ENCODE results near the gene RAD51D. TPM values are rescaled to one million over a fixed set of nuclear protein-coding genes. Genes with fewer than 3 reads are reported as not detected.

The RAD51D gene
- total and polyA plus RNA-seq, 8 donors: 13.6 to 20.8 (median 16.4) TPM

DNA sequence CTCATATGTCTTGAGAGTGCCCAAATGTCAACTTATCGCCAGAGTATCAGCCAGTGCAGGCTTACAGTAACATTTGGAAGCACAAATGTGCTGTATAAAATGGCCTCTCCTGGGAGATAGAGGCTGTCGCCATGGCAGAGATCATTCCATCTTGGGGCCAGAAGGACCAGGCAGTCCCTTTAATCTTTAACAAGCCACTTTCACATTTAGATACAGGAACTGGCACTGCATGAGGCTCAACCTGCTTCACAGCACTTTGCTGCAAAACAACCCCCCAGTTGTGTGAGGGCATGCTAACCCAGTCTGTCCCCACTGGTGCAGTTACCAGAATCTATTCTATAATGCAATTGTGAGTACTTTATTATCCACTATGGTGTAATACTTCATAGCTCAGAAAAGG is 51.4 kb downstream of the RAD51D start:
- Histone ChIP-seq H3K4me1 (peaks cover 6 to 41% of the 10 kb centered on the region in 2 donors), H3K36me3 (no peaks in the 10 kb centered on the region), H3K27me3 (no peaks in the 10 kb centered on the region), H3K27ac (no peak overlapping the region), H3K4me3 (no peak overlapping the region), H3K9me3 (no peaks in the 10 kb centered on the region)
- TF ChIP-seq, protein P1, sequence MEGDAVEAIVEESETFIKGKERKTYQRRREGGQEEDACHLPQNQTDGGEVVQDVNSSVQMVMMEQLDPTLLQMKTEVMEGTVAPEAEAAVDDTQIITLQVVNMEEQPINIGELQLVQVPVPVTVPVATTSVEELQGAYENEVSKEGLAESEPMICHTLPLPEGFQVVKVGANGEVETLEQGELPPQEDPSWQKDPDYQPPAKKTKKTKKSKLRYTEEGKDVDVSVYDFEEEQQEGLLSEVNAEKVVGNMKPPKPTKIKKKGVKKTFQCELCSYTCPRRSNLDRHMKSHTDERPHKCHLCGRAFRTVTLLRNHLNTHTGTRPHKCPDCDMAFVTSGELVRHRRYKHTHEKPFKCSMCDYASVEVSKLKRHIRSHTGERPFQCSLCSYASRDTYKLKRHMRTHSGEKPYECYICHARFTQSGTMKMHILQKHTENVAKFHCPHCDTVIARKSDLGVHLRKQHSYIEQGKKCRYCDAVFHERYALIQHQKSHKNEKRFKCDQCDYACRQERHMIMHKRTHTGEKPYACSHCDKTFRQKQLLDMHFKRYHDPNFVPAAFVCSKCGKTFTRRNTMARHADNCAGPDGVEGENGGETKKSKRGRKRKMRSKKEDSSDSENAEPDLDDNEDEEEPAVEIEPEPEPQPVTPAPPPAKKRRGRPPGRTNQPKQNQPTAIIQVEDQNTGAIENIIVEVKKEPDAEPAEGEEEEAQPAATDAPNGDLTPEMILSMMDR (IDR thresholded peaks at IDR 0.05): no peak
- no peak for ATAC-seq
- intact Hi-C loops (cut with DNase I): no loop called here
- no peak for DNase-seq

DNA sequence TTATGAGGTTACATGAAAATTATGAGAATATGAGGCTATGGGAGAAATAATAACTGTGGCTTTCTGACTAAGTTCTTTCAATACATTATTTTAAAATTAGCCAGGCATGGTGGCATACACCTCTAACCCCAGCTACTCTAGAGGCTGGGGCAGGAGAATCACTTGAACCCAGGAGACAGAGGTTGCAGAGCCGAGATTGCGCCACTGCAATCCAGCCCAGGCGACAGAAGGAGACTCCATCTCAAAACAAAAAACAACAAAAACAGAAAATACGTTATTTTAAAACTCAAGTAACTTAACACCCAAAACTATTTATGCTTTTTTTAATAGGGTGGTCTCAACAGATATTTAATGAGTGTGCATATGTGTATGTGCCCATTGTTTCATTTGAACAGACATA is 53.8 kb downstream of the RAD51D start:
- ATAC-seq: no peak

DNA sequence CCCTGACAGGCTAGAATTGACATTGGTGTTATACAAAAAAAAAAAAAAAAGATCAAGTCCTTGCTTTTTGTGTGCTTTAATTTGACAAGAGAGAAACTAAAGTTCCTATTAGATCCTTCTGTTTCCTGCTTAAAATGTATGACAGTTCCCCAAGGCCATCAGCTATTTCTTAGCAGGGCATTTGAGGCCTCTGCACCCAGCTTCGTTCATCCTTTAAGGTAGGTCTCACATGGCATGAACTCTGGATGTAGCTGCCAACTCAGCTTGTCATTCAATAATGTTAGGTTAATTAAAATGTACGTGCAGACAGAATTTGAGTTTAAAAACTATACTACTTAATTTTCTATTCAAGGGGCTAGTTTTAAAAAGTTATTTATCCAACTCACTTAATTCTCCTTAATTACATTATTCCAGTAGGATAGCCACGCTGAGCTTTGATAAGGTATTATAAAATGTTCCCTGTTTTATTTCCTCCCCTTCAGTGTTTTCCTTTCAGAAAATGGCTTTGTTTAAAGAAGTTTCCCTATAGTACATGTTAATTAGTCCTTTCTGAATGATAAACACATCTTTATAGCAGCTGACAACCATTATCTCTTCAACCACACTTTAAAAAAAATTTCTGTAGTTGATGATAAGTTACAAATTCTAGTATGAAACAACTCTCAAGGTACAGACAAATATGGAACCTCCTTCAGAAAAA is 55.0 kb downstream of the RAD51D start:
- intact Hi-C loops (cut with DNase I): no loop called here
- no peak for DNase-seq
- peaks cover 6 to 43% of the 10 kb centered on the region in 2 donors for H3K4me1 ChIP-seq

More for the DNA sequence above, 53.8 kb downstream of the RAD51D start:
- Histone ChIP-seq H3K27ac (no peak overlapping the region), H3K27me3 (no peaks in the 10 kb centered on the region), H3K4me1 (peaks cover 6 to 43% of the 10 kb centered on the region in 2 donors), H3K9me3 (no peaks in the 10 kb centered on the region), H3K36me3 (peaks cover 0 to 8% of the 10 kb centered on the region in 2 donors), H3K4me3 (no peak overlapping the region)
- TF ChIP-seq, protein P1 (IDR thresholded peaks at IDR 0.05): no peak
- intact Hi-C loops (cut with DNase I): no loop called here
- DNase-seq: no peak

DNA sequence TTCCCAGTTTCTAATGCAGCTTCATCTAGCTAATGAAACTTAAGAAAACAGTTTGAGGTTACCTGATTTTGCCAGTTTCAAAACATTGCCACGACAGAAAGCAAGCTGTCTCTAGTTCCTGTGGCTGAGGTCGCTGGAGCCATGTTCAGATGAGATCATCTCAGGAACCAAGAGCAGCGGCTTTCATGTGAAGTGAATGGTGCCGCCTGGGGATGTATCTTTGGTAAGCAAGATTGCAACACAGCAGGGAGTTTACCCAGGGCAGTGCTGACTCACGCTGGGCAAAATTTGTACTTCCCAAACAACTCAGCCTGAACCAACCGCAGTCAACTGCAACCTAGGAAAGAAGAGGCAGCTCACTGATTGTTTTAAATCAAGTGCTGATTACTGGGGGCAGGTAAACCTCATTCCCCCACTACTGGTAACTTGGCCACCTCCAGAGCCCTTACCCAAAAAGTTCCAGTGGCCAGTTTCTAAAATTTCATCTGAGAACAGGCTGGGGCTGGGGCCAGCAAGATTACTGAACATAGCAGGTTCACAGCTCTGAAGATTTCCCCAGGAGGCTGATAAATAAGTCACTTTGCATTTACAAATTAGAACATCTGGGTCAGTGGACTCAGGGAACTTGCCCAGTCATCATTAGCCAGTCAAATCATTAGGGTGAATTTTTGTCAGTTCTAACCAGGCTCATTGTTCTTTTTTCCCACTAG is 56.0 kb downstream of the RAD51D start, which contains the start of gene RFFL:
TSS of gene RFFL (minus strand) at position 194 of the 710 bp plus-strand sequence. CDS start 37,154 bp downstream, outside the sequence.
- TF ChIP-seq, protein P1 (IDR thresholded peaks at IDR 0.05): no peak
- Histone ChIP-seq H3K4me3 (peak within 1 kb of the TSS in 1 of 2 donors; percentile 19), H3K27me3 (no peaks in the 10 kb centered on the region), H3K4me1 (peaks cover 6 to 41% of the 10 kb centered on the region in 2 donors), H3K9me3 (no peaks in the 10 kb centered on the region), H3K36me3 (peaks cover 0 to 10% of the 10 kb centered on the region in 2 donors), H3K27ac (peak within 1 kb of the TSS; percentile 84 to 91)
- intact Hi-C loops (cut with DNase I): no loop called here
- peak; percentile 53 to 90 (median 83) for DNase-seq
- ATAC-seq: peak; percentile 99

More for the DNA sequence above, 55.0 kb downstream of the RAD51D start:
- peak overlapping the region; percentile 84 to 91 for H3K27ac ChIP-seq
- peaks cover 0 to 10% of the 10 kb centered on the region in 2 donors for H3K36me3 ChIP-seq
- TF ChIP-seq, protein P1 (IDR thresholded peaks at IDR 0.05): no peak
- H3K27me3 ChIP-seq: no peaks in the 10 kb centered on the region
- no peak for ATAC-seq
- no peaks in the 10 kb centered on the region for H3K9me3 ChIP-seq
- no peak overlapping the region for H3K4me3 ChIP-seq

DNA sequence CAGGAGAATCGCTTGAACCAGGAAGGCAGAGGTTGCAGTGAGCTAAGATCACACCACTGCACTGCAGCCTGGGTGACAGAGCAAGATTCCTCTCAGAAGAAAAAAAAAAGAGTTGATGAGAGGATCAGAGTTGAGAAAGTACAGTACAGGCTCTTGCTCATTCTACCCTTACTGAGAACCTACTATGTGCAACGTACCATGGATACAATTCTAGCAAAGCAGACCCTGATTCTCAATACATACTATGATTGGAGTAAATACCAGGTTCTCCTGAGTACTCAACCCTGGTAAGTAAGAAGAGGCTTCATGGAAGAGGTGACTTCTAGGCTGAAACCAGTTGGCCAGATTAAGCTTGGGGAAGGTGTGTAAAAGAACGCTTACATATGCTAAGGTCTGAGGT is 57.4 kb downstream of the RAD51D start:
- DNase-seq: no peak
- Histone ChIP-seq H3K9me3 (no peaks in the 10 kb centered on the region), H3K27ac (peak overlapping the region in 1 of 2 donors; percentile 91), H3K27me3 (no peaks in the 10 kb centered on the region), H3K36me3 (peaks cover 0 to 10% of the 10 kb centered on the region in 2 donors), H3K4me3 (no peak overlapping the region), H3K4me1 (peaks cover 6 to 35% of the 10 kb centered on the region in 2 donors)
- intact Hi-C loops (cut with DNase I): no loop called here
- TF ChIP-seq, protein P1 (IDR thresholded peaks at IDR 0.05): no peak
- no peak for ATAC-seq
